ENCODE results near the gene BTN3A1.

DNA sequence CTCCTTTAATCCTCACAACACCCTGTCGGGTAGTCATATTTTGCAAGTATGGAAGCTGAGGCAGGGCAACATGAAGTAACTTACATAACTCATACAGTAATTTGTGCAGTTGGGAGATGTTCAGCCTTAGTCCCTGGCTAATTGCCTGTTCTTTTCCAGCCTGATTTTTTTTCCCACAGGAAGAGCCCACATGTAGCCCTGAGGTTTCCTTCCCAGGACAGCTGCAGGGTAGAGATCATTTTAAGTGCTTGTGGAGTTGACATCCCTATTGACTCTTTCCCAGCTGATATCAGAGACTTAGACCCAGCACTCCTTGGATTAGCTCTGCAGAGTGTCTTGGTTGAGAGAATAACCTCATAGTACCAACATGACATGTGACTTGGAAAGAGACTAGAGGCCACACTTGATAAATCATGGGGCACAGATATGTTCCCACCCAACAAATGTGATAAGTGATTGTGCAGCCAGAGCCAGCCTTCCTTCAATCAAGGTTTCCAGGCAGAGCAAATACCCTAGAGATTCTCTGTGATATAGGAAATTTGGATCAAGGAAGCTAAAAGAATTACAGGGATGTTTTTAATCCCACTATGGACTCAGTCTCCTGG, 50.7 kb downstream of the BTN3A1 start:
- TF ChIP-seq, protein P1, sequence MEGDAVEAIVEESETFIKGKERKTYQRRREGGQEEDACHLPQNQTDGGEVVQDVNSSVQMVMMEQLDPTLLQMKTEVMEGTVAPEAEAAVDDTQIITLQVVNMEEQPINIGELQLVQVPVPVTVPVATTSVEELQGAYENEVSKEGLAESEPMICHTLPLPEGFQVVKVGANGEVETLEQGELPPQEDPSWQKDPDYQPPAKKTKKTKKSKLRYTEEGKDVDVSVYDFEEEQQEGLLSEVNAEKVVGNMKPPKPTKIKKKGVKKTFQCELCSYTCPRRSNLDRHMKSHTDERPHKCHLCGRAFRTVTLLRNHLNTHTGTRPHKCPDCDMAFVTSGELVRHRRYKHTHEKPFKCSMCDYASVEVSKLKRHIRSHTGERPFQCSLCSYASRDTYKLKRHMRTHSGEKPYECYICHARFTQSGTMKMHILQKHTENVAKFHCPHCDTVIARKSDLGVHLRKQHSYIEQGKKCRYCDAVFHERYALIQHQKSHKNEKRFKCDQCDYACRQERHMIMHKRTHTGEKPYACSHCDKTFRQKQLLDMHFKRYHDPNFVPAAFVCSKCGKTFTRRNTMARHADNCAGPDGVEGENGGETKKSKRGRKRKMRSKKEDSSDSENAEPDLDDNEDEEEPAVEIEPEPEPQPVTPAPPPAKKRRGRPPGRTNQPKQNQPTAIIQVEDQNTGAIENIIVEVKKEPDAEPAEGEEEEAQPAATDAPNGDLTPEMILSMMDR (IDR thresholded peaks at IDR 0.05; ENCODE audit: poor library complexity), result no peak
- TF ChIP-seq EZH2 (IDR thresholded peaks at IDR 0.05; ENCODE audit: borderline replicate concordance), result no peak
